Adrenal gland (tissue), 5 donors: ENCODE results near the gene EPM2AIP1.

Source experiments
- POLR2A ChIP-seq, 2 donors: fragments of 450-650 bp; IDR thresholded peaks; one replicate each; pipeline ENCODE4 v1.6.1; 2017; ENCODE audit warnings: antibody characterized with exemption in 2 of 2, mild to moderate bottlenecking in 2 of 2, moderate library complexity in 1 of 2
- TF ChIP-seq, protein P1 (sequence below), 6 experiments: fragments of 450-650 bp in 4 of 6; fragments of 200-600 bp in 2 of 6; sonication (generic) in 1 of 6; IDR thresholded peaks; 1 replicate in 5 of 6; 2 replicates in 1 of 6; pipeline versions ENCODE4 v1.5.1 to v1.8.0; 2016 to 2021; ENCODE audit warnings: antibody characterized with exemption in 6 of 6, mild to moderate bottlenecking in 2 of 6, moderate library complexity in 1 of 6
- donor health status: DM: no; HTN: no; CAD: no.

DNA sequence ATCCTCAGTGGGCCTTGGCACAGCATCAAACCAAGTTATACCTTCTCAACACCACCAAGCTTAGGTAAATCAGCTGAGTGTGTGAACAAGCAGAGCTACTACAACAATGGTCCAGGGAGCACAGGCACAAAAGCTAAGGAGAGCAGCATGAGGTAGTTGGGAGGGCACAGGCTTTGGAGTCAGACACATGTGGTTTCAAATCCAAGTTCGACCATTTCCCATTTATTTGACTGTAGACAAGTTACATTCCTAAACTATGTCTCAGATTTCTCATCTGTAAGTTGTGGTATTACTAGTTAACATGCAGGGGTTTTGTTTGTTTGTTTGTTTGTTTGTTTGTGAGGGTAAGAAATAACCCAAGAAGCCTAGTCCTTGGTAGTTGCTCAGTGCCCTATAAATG is 47.3 kb upstream of the EPM2AIP1 start:
- TF ChIP-seq POLR2A (IDR thresholded peaks at IDR 0.05), result no peak
- TF ChIP-seq, protein P1, sequence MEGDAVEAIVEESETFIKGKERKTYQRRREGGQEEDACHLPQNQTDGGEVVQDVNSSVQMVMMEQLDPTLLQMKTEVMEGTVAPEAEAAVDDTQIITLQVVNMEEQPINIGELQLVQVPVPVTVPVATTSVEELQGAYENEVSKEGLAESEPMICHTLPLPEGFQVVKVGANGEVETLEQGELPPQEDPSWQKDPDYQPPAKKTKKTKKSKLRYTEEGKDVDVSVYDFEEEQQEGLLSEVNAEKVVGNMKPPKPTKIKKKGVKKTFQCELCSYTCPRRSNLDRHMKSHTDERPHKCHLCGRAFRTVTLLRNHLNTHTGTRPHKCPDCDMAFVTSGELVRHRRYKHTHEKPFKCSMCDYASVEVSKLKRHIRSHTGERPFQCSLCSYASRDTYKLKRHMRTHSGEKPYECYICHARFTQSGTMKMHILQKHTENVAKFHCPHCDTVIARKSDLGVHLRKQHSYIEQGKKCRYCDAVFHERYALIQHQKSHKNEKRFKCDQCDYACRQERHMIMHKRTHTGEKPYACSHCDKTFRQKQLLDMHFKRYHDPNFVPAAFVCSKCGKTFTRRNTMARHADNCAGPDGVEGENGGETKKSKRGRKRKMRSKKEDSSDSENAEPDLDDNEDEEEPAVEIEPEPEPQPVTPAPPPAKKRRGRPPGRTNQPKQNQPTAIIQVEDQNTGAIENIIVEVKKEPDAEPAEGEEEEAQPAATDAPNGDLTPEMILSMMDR (IDR thresholded peaks at IDR 0.05), result no peak
